GM19193 (cell line): ENCODE results near the gene EPHA6.

Experiments used
- POLR2A ChIP-seq: IDR thresholded peaks from 4 replicates; pipeline ENCODE4 v1.6.1; 2011; ENCODE audit not compliant: insufficient read depth, insufficient read length; ENCODE audit errors: extremely low read depth

Gene EPHA6

GRCh38 chr3:97481416-97481815 lies 667.0 kb downstream of the EPHA6 start:
- TF ChIP-seq POLR2A, result no peak

- TF ChIP-seq POLR2A, result no peak
Observed at GRCh38 chr3:97485206-97485605, 670.8 kb downstream of the EPHA6 start.

GRCh38 chr3:97487587-97487986 lies 673.2 kb downstream of the EPHA6 start:
- TF ChIP-seq POLR2A, result no peak

- no peak for TF ChIP-seq POLR2A
Observed at GRCh38 chr3:97488741-97489140, 674.3 kb downstream of the EPHA6 start.

- TF ChIP-seq POLR2A, result no peak
Observed at GRCh38 chr3:97495896-97496295, 681.5 kb downstream of the EPHA6 start.

- no peak for TF ChIP-seq POLR2A
Observed at GRCh38 chr3:97497138-97497537, 682.7 kb downstream of the EPHA6 start.

GRCh38 chr3:97504463-97504862 lies 690.1 kb downstream of the EPHA6 start:
- no peak for TF ChIP-seq POLR2A

- no peak for TF ChIP-seq POLR2A
Observed at GRCh38 chr3:97510795-97511194, 696.4 kb downstream of the EPHA6 start.

GRCh38 chr3:97515076-97515475 lies 700.7 kb downstream of the EPHA6 start:
- no peak for TF ChIP-seq POLR2A

- no peak for TF ChIP-seq POLR2A
Observed at GRCh38 chr3:97530691-97531090, 716.3 kb downstream of the EPHA6 start.

GRCh38 chr3:97550408-97550807 lies 736.0 kb downstream of the EPHA6 start:
- TF ChIP-seq POLR2A, result no peak

- no peak for TF ChIP-seq POLR2A
Observed at GRCh38 chr3:97552186-97552585, 737.8 kb downstream of the EPHA6 start.

GRCh38 chr3:97575742-97576141 lies 761.3 kb downstream of the EPHA6 start:
- TF ChIP-seq POLR2A, result no peak

GRCh38 chr3:97576221-97576620 lies 761.8 kb downstream of the EPHA6 start:
- TF ChIP-seq POLR2A, result no peak

GRCh38 chr3:97579365-97579764 lies 765.0 kb downstream of the EPHA6 start:
- no peak for TF ChIP-seq POLR2A

GRCh38 chr3:97610626-97611025 lies 796.2 kb downstream of the EPHA6 start:
- TF ChIP-seq POLR2A, result no peak

- TF ChIP-seq POLR2A, result no peak
Observed at GRCh38 chr3:97612632-97613031, 798.2 kb downstream of the EPHA6 start.
